Kidney (tissue), 14 donors: ENCODE results near the gene HPD. TPM values are rescaled to one million over a fixed set of nuclear protein-coding genes. Genes with fewer than 3 reads are reported as not detected.
"Not testable (repeated sequence)": the region's sequence is repeated elsewhere in the genome, so short reads cannot be mapped to it uniquely, and the experiment has no call there.

Experiments
- DNase-seq, 5 donors: peaks; one replicate each; pipeline ENCODE4 v3.0.0-alpha.2; 2013 to 2020
- FAIRE-seq: peaks from 2 replicates; lab custom pipeline; 2012; peaks lifted over from hg19 to GRCh38; lab: Jason Lieb, UNC
- H3K27ac ChIP-seq, 2 donors: one replicate each; pipeline ENCODE4 v1.7.0; 2013; ENCODE audit warnings: low read depth in 2 of 2, low read length in 2 of 2, inconsistent platforms in 1 of 2
- H3K27me3 ChIP-seq: one replicate; pipeline ENCODE4 v1.7.1; 2013; ENCODE audit warnings: low read length, inconsistent platforms; ENCODE audit not compliant: control insufficient read depth, insufficient read depth
- H3K36me3 ChIP-seq, 3 donors: one replicate each; pipeline versions ENCODE4 v1.7.0 to v1.7.1; 2013; ENCODE audit warnings: low read length in 3 of 3, control low read depth in 1 of 3, inconsistent platforms in 1 of 3; ENCODE audit not compliant: insufficient read depth in 3 of 3, control insufficient read depth in 2 of 3
- H3K4me1 ChIP-seq, 3 donors: one replicate each; pipeline versions ENCODE4 v1.7.0 to v1.7.1; 2013; ENCODE audit warnings: low read length in 3 of 3, inconsistent platforms in 1 of 3, low read depth in 1 of 3; ENCODE audit not compliant: control insufficient read depth in 2 of 3, insufficient read depth in 2 of 3
- H3K4me3 ChIP-seq, 3 donors: one replicate each; pipeline versions ENCODE4 v1.7.0 to v1.8.1; 2013; ENCODE audit warnings: low read length in 3 of 3, control low read depth in 1 of 3, inconsistent platforms in 1 of 3
- H3K9ac ChIP-seq, 3 donors: one replicate each; pipeline versions ENCODE4 v1.7.0 to v1.7.1; 2013; ENCODE audit warnings: low read length in 3 of 3, control low read depth in 1 of 3, inconsistent platforms in 1 of 3
- H3K9me3 ChIP-seq, 3 donors: one replicate each; pipeline versions ENCODE4 v1.7.0 to v1.7.1; 2013; ENCODE audit warnings: low read length in 3 of 3, control low read depth in 1 of 3, inconsistent platforms in 1 of 3; ENCODE audit not compliant: control insufficient read depth in 2 of 3, insufficient read depth in 1 of 3
- intact Hi-C: fragments of 100-400 bp; cut with DNase I; formaldehyde crosslinking; loops from one replicate; pipeline ENCODE4 v1.11.1; 2022
- polyA plus RNA-seq: library from polyadenylated mRNA; stranded (reverse); fragments of 350-450 nt; fragmentation: Illumina TruSeq; extraction: RNeasy Lipid Tissue Mini Kit (QIAGEN cat#74804); gene quantifications from one replicate; pipeline ENCODE4 v1.2.3, GENCODE V29; 2014; ENCODE audit warnings: low read depth, low replicate concordance; ENCODE audit not compliant: insufficient read depth
- total RNA-seq: library from RNA; stranded (reverse); fragmentation: NEBNext Ultra II Directional; extraction: Animal tissue kit (Norgen Biotek cat#: 25700); gene quantifications from one replicate; pipeline ENCODE4 v1.2.1, GENCODE V29; 2021
- TF ChIP-seq, protein P1 (sequence below): IDR thresholded peaks from 3 replicates; pipeline ENCODE4 v1.5.1; 2012; ENCODE audit warnings: mild to moderate bottlenecking, moderate library complexity, borderline replicate concordance; ENCODE audit not compliant: insufficient read depth; ENCODE audit errors: extremely low read depth
- donor health status: control.
- donor health status: control.
- donor health status: control.
- donor health status: control.
- donor health status: control.
- donor health status: DM: yes; HTN: yes; CAD: no.
- donor health status: Normal renal cell carcinoma (clear cell type).

Gene HPD
- total and polyA plus RNA-seq, 2 donors from 2014 or later = 4.6 to 393 TPM

- Histone ChIP-seq H3K36me3 (peaks cover 2 to 10% (median 2%) of the 10 kb centered on the region in 3 donors), H3K9me3 (no peaks in the 10 kb centered on the region), H3K9ac (peak overlapping the region in 1 of 3 donors; percentile 65), H3K4me3 (peak overlapping the region in 2 of 3 donors; percentile 16 to 67), H3K27ac (peak overlapping the region; percentile 79 to 80), H3K27me3 (no peaks in the 10 kb centered on the region), H3K4me1 (peaks cover 0 to 44% (median 27%) of the 10 kb centered on the region in 3 donors)
- FAIRE-seq = no peak
- TF ChIP-seq, protein P1, sequence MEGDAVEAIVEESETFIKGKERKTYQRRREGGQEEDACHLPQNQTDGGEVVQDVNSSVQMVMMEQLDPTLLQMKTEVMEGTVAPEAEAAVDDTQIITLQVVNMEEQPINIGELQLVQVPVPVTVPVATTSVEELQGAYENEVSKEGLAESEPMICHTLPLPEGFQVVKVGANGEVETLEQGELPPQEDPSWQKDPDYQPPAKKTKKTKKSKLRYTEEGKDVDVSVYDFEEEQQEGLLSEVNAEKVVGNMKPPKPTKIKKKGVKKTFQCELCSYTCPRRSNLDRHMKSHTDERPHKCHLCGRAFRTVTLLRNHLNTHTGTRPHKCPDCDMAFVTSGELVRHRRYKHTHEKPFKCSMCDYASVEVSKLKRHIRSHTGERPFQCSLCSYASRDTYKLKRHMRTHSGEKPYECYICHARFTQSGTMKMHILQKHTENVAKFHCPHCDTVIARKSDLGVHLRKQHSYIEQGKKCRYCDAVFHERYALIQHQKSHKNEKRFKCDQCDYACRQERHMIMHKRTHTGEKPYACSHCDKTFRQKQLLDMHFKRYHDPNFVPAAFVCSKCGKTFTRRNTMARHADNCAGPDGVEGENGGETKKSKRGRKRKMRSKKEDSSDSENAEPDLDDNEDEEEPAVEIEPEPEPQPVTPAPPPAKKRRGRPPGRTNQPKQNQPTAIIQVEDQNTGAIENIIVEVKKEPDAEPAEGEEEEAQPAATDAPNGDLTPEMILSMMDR = no peak
- intact Hi-C loops = no loop called here
- DNase-seq = peak; percentile 64 to 88 (median 79)
Observed at GRCh38 chr12:121792607-121793439, 65.8 kb downstream of the HPD start.

DNA sequence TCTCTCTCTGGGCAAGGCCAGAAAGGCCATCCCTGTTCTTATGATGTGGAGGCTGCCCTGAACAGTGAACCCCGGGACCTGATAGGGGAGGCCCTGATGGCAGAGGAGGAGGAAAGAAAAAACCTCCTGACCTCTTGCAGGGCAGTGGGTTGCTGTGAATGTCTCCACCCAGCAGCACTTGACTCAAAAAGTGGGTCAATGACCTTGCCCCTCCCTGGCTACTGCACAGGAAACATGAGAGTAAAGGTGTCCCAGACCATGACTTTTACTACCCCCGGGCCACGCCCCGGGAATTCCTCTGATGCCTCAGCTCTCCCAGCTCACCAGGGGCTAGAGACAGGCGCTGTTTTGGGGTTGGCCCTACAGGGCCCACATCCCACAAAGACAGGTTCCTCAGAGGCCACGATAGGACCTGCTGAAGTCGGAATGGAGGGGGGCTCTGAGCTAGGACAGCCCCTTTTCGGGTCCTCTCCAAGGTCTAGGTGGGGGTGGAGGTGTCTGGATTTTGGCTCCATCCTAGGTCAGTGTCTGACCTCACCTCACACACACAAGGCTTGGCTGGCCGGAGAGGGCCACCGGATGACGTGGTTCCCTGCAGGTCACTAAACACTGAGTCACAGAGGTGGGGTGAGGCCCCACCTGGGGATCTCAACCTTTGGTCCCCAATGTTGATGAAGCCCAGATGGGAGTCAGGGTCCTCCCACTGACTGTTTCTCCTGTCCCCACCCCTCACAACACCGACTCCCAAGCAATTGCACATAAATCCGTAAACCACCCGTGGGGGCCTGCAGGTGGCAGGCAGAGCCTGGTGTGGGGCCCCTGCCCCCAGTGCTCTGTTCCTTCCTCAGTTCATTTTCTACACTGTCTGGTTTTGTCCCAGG lies 66.7 kb downstream of the HPD start:
- peak overlapping the region; percentile 71 to 79 for H3K27ac ChIP-seq
- no peak for FAIRE-seq
- H3K9me3 ChIP-seq = no peaks in the 10 kb centered on the region
- H3K36me3 ChIP-seq = peaks cover 2 to 10% (median 2%) of the 10 kb centered on the region in 3 donors
- H3K4me3 ChIP-seq = no peak overlapping the region
- peak overlapping the region in 1 of 3 donors; percentile 36 for H3K9ac ChIP-seq
- H3K4me1 ChIP-seq = peaks cover 0 to 43% (median 25%) of the 10 kb centered on the region in 3 donors
- TF ChIP-seq, protein P1 = no peak
- H3K27me3 ChIP-seq = no peaks in the 10 kb centered on the region
- peak in 3 of 5 donors; percentile 68 to 82 (median 70) for DNase-seq
- intact Hi-C loops = no loop called here

GRCh38 chr12:121790785-121791184 lies 67.9 kb downstream of the HPD start:
- not testable (repeated sequence) for H3K4me3 ChIP-seq

More at GRCh38 chr12:121790785-121791184, 67.9 kb downstream of the HPD start:
- DNase-seq, H3K27me3 ChIP-seq, H3K36me3 ChIP-seq, H3K9ac ChIP-seq, intact Hi-C loops, H3K9me3 ChIP-seq, FAIRE-seq, H3K27ac ChIP-seq: not testable (repeated sequence)
- peaks cover 0 to 35% (median 17%) of the 10 kb centered on the region in 3 donors for H3K4me1 ChIP-seq
